HG03097 (cell line): Measurements from ENCODE around the gene PCSK6.
"Not testable (repeated sequence)": the region's sequence is repeated elsewhere in the genome, so short reads cannot be mapped to it uniquely, and the experiment has no call there.

ENCODE experiments used
- ATAC-seq: cut with Tn5 transposase; IDR thresholded peaks from one replicate; pipeline ENCODE4 v1.9.1; 2021; ENCODE audit not compliant: unreplicated experiment, low FRiP score

PCSK6 gene

DNA sequence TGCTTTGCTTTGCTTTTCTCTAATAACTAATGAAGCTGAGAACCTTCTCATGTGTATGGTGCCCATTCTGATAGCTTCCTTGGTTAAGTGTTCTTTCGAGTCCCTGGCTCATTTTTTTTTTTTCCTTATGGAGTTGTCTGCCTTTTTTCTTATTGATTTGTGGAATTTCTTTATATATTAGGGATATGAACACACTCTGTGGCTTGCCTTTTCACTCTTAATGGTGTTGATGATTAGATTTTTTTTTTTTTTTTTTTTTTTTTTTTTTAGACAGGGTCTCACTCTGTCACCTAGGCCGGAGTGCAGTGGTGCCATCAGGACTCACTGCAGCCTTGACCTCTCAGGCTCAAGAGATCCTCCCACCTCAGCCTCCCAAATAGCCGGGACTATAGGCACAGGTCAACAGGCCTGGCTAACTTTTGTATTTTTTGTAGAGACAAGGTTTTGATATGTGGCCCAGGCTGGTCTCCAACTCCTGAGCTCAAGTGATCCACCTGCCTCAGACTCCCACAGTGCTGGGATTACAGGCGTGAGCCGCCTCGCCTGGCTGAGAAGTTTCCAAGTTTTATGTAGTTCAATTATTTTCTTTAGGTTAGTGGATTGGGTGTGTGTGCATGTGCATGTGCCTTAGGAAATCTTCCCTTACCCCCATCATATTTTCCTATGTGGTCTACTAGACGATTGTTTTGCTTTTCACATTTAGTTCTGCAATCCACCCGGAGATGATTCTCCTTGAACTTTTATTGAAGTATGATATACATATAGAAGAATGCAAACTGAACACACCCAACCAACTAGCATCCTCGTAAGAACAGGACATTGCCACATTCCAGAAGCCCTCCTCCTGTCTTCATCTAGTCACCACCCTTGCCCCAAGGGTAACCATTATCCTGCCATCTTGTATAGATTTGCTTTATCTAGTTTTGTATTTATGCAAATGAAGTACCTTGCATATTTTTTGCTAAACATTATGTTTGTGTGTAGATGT, 192.8 kb downstream of the PCSK6 start:
- no peak for ATAC-seq

DNA sequence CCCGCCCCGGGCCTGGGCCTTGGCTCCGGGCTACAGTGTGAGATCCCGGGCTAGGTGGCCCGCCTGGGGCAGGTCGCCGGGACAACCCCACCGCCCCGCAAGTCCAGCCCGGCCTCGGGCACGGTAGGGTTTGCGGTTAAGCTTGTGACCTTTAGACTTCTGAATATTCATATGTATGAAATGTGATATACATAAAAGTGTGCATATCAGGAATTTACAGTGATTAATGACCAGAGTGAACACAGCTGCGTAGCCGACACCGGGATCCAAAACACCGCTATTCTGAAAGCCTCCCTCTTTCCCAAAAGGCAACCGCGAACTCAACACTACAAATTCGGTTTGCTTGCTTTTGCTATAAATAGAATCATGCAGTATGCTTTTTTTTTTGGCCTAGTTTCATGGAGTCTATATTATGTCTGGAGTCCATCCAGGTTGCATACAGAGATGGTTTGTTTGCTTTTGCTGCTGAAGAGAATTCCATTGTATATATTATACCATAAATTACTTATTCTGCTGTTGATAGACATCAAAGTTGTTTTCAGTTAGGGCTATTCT, 193.8 kb downstream of the PCSK6 start:
- no peak for ATAC-seq

DNA sequence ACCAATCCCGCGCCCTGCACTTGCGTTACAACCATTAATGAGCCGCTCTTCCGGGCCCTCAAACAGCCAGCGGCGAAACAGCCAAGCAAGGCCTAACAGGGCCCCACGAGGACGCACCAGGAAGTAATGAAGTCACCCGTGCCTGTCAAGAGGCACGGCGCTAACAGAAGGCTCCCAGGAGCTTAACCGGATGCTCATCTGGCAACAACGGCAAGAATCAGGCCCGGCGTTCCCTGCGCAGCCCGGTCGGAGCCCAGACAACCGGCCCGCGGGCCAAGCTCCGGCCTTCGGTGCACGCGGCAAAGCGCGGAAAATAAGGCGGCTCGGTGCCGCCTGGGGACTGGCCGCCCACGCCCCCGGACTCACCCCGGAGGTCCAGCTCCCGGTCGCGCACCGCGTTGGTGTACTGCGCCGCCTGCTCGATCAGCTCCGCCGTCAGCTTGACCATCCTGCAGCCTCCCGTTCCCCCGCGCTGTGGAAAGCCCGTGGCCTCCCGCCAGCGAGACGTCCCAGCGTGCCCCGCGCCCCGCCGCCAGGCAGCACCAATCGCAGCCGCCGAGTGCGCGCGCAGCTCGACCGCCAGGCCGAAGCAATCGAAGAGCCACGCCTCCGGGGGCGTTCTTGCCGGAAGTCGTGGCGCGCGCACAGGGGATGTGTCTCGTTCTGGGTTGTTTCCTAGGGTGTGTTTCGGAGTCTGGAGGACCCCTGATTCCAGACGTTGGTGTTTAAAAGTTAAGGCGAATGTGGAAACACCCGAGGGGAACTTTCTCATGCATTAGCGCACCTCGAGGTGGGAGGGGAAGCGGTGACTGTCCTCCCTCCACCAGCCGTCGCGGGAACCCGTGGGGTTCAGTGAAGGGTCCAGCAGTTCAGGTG, 194.5 kb downstream of the PCSK6 start, which contains the start of gene SNRPA1:
Gene SNRPA1, minus strand, starts transcription at position 518 of the 876 bp plus-strand sequence. Its CDS starts 70 bp downstream, at position 448.
- peak; percentile 86 for ATAC-seq

DNA sequence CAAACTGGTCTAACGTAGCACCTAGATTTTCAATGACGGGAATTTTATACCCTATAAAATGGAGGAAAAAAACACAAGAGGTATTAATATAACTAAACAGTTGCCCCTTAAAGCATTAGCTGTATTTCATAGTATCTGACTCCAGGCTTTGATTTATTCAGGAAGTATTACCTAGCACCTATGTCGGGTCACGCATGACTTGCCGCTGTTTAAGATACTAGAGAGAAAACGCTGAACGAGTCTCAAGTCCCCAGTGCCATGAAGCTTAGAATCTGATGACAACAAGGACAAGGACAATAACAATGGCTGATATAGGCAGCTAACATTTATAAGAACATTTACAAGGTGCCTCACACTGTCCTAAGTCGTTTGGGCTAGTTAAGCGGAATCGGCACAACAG, 196.4 kb downstream of the PCSK6 start:
- ATAC-seq = no peak

DNA sequence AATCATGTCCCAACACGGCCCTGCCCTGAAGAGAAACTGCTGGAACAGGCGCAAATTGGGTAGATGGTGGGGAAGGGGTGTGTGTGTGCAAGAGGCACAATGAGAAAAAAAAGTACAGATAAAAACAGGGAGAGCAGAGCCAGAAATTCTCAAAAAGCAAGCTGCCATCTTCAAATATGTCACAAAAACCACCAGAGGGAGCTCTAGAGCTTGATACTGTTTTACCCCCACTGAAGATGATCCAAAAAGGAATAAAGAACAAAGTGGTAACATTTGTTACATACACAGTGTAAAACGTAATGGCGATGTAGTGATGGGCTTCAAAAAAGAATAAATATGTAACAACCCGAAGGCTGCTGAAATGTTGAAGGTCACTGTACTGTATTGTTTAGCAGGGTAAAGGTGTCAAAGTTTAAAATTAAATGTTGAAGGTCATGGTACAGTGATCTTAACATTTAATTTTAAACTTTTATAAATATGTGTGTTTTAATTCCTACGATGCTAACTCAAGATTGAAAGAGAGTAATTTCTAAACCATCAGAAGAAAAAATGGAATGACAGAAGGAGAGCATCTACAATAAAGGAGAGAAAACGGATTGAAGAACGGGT, 200.5 kb downstream of the PCSK6 start:
- ATAC-seq = no peak

DNA sequence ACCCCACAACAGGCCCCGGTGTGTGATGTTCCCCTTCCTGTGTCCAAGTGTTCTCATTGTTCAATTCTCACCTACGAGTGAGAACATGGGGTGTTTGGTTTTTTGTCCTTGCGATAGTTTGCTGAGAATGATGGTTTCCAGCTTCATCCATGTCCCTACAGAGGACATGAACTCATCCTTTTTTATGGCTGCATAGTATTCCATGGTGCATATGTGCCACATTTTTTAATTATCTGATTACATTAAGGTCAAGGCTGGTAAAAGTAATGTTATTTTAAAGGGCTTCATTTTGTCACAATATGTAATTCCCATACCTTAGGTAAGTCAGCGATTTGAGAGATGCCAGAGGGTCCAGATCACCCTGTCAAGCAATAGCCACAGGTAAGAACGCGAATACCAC, 202.2 kb downstream of the PCSK6 start:
- ATAC-seq = not testable (repeated sequence)

DNA sequence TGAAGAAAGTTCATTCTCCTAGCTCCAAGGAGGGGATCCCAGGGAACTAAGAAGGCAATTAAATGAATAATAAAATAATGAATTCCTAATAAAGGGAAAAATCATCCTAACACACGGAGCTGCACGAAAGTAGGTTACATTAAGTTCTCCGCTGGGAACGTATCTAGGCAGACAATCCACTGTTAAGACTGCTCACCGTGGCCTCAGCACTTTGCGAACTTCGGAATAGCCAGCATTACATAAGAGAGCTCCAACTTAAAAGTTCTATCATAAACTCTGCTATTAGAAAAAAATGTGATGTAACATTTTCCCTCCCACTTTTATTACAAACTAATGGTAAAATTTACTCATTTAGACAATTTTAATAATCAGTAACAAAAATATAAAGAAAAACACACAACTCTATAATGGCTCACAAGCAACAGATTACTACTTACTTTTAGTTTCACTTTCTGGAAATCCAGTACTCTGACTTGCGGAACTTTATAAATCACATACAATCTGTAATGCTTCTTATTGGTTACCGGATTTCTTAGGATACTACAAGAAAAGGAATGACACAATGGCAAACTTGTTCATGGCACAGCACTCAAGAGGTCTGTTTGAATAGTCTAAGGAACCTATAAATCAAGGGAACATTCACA, 202.9 kb downstream of the PCSK6 start:
- no peak for ATAC-seq

DNA sequence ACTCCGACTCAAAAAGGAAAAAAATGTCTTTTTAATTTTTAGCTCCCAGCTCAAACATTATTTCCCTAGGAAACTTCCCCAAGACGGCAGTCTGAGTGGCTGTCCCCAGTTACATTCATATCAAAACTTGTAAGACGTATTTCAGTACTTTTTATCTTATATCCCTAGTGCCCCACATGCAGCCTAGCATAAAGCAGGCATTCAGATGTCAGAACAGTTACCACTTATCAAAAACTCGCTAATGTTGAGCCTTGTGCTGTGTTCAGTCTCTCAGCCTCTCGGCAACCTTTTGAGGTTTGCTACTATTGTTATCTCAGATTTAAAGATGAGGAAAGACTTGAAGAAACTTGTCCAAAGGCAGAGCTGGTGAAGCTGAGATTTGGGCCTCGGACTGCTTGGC, 205.6 kb downstream of the PCSK6 start:
- ATAC-seq = no peak

DNA sequence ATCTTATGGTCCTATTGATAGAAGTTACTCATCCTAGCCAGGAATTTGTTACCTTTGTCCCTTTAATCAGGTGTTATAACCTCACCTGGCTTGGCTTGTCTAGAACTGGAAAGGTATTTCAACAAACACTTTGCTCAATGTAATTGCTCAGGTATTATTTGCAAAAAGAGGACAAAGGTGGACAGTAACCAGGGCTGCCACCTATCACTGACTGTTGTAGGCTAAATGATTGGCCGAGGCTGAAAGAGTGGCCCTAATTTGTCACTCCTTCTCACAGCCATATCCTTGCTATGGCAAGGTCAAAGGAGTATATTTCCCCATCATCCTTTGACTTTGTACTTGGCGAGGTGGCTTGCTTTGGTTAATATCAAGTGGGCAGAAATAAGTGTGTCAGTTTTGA, 209.5 kb downstream of the PCSK6 start:
- ATAC-seq = no peak

DNA sequence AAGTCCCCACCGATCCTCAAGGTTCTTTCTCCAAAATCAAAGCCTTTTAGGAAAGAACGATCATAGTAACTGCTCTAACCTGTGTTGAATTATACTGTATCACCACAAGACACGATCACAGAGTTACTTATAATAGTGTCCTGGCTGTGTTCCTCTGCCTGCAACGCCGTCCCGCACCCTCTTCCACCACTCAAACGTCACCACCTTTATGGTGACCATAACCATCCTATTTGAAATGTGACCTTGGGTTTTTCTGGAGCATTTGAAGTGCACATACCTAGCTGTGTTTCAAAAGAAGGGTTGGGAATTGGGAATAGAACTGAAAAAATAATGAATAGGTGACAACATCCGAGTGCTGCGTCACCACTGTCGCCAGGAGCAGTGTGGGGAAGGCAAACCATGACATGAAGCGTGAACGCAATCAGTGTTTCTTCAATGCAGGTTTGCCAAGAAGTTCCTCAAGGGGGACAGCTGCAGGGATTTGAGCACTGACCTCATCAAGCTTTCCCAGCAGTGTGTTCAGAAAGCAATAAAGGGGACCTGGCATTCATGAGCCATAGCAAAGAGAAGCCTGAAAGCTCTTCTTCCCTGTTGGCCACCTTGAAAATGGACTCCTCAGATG, 211.5 kb downstream of the PCSK6 start:
- no peak for ATAC-seq

DNA sequence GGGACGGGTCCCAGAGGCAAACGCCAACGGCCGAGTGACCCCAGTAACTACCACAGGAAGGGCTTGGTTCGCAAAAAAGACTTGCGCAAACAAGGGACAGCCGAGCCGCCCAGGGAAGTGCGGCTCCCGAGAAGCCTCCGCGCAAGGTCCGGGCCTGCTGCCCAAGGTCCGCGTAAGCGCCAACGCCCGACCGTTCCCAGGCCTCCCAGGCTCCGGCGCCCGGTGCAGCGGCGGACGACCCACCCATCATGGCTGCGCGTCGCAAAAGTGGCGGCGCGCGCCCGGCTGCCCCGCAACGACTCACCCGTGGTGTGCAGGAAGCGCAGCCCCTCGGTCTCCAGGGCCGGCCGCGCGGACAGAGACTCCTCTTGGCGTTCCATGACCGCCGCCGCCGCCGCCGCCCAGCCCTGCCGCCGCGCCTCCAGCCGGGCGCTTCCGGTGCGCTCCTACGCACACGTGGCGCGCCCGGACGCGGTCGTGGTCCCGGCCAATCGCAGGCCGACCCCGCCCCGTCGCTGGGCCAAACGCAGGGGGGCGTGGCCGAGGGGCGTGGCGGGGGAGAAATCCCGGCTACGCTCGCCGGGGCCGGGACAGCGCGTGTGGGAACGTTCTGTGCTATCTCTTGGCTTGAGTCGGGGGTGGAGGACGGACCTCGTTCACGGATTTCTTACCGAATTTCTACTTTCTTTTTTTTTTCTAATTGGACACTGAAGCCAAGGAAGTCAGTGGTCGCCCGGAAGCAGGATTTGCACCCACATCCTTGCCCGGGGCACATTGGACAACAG, 212.3 kb downstream of the PCSK6 start, which contains the start of gene SELENOS:
Gene SELENOS, minus strand, starts transcription at position 448 of the 785 bp plus-strand sequence. Its CDS starts 68 bp downstream, at position 380.
- peak; percentile 79 for ATAC-seq

DNA sequence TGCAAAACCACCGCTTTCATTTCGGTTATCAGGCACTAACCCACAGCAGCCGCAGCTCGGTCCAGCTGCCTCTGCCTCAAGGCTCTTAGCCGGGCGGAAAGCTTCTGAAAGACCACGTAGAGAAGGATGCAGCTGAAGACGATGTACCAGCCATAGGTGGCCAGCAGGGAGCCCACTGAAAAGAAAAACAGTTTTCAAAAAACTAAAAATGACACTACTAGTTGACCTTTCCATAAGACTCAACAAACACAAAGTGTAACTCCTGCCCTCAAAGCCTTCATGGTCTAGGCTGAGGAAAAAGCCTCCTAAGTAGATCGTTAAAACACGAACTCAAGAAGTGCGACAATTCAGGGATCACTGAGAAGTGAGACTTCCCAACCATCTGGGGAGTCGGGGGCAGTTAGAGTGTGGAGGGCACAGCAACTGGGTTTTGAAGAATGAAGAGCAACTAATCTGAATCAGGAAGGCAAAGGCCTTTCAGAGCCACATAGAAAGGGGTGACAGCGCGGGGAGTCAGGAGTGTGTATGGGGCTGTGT, 212.9 kb downstream of the PCSK6 start:
- peak; percentile 33 for ATAC-seq

DNA sequence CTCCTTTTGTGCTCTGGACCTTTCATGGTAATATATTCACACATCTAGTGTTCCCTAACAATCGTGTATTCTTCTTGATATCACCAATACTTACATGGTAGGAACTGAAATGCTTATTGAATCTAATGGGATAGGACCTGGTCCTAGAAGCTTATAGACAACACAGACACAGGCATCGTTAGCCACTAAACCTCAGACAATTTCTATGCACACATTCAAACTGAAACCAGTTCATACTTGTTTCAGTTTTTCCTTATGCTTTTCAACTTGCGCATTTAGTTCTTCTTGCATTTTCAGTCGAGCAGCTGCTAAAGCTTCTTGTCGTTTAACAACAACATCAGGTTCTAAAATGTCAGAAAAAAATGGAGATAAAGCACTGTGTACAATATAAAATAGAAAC, 214.5 kb downstream of the PCSK6 start:
- ATAC-seq = no peak

DNA sequence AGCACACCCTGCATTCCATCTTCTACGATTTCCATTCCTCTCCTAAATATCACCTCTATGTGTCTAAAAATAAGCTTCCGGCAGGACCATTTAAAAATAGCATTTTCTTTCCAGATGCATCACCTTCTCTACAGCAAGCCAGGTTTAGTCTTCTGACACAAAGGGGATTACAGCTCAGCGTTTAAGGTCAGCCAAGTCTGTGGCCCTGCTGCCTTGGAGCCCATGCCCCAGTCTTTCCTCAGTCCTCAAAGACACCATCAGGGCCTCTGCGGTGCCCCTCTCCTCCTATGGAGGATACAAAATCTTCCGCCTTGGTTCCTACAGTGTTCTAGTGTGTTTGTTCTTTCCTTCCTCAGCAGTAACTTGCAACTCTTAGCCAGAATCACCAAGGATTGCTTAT, 216.0 kb downstream of the PCSK6 start:
- ATAC-seq = no peak

DNA sequence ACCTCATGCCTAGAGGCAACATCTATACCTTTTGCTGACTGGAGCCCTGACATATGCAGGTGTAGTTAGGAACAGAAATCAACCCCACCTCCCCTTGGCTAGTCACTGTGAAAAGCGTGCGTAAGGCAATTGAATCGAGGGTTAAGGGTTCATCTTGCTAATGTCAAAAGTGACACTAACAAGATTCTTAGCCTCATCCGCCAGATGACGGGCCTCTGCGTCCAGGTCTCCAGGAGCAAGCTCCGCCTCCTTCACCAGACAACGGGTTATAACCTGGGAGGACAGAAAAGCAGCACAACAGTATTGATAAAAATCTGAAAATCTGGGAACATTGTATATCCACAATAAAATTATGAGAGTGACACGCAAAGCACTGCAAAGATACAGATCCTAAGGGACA, 216.9 kb downstream of the PCSK6 start:
- no peak for ATAC-seq

DNA sequence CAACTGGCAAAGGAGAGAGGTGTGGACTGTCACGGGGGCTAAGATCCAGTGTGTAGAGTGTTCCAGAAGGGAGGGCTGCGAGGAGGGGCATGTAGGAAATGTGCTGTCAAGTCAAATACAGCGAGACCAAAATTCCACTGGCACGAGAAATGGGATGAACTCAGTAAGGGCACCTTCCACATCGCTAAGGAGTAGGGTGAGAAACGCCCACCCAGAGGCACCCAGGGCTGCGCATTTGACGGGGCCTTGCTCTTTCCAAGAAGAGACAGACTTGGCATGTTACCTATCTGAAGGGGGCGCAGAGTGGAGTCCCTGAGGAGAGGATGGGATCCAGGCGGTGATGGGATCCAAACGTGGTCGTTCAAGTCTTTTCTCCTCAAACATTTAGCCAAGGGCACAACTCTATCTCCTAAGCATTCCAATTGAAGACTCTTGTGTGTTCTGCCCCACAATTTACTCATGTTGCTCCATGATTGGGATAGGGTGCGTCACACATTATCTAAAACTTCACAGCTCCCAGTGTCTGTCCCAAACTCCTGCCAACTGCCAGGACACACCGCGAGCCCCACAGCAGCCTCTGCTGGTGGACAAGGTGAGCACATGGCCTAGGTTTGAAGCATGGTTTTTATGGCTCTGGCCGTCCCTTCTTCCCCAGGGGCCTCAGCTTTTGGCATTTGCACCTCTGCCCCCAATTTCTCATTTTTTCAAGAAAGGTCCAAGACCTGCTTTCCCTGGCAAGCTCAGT, 219.9 kb downstream of the PCSK6 start:
- no peak for ATAC-seq

DNA sequence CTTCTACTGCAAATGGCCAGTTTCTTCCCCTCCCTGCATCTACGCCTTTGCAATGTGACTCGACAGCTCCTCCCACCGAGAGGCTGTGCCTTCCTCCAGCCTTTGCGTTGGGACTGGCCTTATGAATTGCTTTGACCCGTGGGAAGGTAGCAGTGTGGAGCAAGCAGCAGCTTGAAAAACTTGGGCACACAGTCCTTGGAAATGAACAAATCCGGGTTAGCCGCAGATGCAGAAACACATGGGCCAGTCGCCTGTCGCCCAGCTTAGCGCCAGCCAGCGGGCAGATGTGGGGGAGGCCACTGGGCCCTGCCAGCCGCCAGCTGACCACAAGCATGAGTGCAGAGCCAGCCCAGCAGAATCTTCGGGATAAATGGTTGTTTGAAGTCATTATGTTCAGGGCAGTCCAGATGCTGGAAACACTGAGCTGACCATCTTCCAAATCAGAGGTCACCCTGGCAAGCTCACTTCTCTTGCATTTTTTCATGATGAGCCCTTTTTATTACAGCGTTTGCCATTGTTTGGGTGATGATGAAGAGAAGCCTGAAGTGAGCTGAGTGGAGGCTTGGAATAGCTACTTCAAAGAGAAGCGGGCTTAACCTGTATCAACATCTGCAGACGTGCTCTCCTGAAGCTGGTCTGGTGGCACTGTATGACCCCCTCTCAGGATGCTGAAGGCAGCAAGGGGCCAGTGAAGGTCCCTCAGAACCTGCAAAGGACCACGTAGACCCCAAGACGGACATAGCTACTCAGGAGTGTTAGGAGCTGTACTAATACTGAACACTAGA, 222.0 kb downstream of the PCSK6 start:
- no peak for ATAC-seq
